ENCODE measurements around the gene KCNQ1. TPM values are rescaled to one million over a fixed set of nuclear protein-coding genes. Genes with fewer than 3 reads are reported as not detected.

KCNQ1 gene
- total and polyA plus RNA-seq, 2 of the 13 experiments (the other 11 are each of a cell fraction or from before 2014, with no cell fraction given), result 0.02 to 0.08 TPM

DNA sequence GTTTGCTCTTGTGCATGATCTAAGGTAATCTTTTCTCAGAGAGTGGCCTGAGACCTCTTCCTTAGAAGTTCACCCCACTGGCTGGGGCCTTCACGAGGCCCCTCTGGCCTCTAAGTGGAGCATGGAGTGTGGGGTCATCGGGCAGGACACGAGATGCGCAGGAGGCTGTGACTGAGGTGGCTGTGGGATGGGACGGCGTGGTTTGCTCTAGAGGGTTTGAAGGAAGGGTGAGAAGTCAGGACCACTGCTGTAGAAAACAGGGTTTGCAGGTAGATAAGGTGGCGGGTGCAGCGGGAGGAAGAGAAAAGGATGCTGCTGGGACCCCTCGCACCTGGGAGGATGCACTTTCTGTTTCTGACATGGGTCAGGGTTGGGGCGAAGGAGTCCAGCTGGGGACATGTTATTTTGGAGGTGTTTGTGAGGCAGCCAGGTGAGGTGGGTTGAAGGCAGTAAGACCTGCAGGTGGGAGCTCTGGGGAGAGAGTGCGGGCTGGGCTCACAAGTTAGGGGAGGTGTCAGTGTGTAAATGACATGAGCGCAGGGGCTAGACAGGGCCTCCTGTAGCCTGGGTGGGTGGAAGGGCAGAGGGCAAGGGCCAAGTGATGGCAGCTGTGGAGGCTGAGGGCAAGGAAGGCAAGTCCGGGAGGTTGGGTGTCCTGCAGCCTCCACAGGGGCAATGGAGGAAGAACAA, 62.5 kb downstream of the KCNQ1 start (continued):
- TF ChIP-seq ZBTB40 (IDR thresholded peaks at IDR 0.05), result no peak
- no peak for TF ChIP-seq ZBTB40 (CRISPR knock-in tag; IDR thresholded peaks at IDR 0.05)
- no peak for TF ChIP-seq ZNF652 (CRISPR knock-in tag; IDR thresholded peaks at IDR 0.05; ENCODE audit: borderline replicate concordance, low read depth)
- TF ChIP-seq, protein P1, sequence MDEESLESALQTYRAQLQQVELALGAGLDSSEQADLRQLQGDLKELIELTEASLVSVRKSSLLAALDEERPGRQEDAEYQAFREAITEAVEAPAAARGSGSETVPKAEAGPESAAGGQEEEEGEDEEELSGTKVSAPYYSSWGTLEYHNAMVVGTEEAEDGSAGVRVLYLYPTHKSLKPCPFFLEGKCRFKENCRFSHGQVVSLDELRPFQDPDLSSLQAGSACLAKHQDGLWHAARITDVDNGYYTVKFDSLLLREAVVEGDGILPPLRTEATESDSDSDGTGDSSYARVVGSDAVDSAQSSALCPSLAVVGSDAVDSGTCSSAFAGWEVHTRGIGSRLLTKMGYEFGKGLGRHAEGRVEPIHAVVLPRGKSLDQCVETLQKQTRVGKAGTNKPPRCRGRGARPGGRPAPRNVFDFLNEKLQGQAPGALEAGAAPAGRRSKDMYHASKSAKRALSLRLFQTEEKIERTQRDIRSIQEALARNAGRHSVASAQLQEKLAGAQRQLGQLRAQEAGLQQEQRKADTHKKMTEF (CRISPR knock-in tag; IDR thresholded peaks at IDR 0.05), result no peak
- no peak for TF ChIP-seq TGIF2 (CRISPR knock-in tag; IDR thresholded peaks at IDR 0.05)
- TF ChIP-seq TOPORS (CRISPR knock-in tag; IDR thresholded peaks at IDR 0.05), result no peak
- no peak for TF ChIP-seq SALL1 (CRISPR knock-in tag; IDR thresholded peaks at IDR 0.05)
- no peak for TF ChIP-seq JUN (CRISPR knock-in tag; IDR thresholded peaks at IDR 0.05)
- no peak for TF ChIP-seq ZFAT (CRISPR knock-in tag; conservative IDR thresholded peaks at IDR 0.05)
- no peak for TF ChIP-seq ZSCAN30 (CRISPR knock-in tag; IDR thresholded peaks at IDR 0.05)
- no peak for TF ChIP-seq MYC (CRISPR knock-in tag; IDR thresholded peaks at IDR 0.05; ENCODE audit: borderline replicate concordance)
- no peak for TF ChIP-seq PHB2 (IDR thresholded peaks at IDR 0.05; ENCODE audit: partially characterized antibody)

All from HepG2 (cell line).